Rectal smooth muscle tissue (tissue), 1 donor: Measurements from ENCODE around the gene FAM162A.

ENCODE experiments used
- H3K27ac ChIP-seq: one replicate; pipeline ENCODE4 v1.7.0; 2013; ENCODE audit warnings: low read depth, low read length, inconsistent platforms
- H3K27me3 ChIP-seq: one replicate; pipeline ENCODE4 v1.7.0; 2013; ENCODE audit warnings: low read length; ENCODE audit not compliant: control insufficient read depth, insufficient read depth
- H3K36me3 ChIP-seq: one replicate; pipeline ENCODE4 v1.7.0; 2013; ENCODE audit warnings: low read length; ENCODE audit not compliant: control insufficient read depth, insufficient read depth
- H3K4me1 ChIP-seq: one replicate; pipeline ENCODE4 v1.7.0; 2013; ENCODE audit warnings: low read length; ENCODE audit not compliant: control insufficient read depth, insufficient read depth
- H3K4me3 ChIP-seq: one replicate; pipeline ENCODE4 v1.7.0; 2013; ENCODE audit warnings: low read length
- H3K9ac ChIP-seq: one replicate; pipeline ENCODE4 v1.7.0; 2013; ENCODE audit warnings: low read length

The FAM162A gene

DNA sequence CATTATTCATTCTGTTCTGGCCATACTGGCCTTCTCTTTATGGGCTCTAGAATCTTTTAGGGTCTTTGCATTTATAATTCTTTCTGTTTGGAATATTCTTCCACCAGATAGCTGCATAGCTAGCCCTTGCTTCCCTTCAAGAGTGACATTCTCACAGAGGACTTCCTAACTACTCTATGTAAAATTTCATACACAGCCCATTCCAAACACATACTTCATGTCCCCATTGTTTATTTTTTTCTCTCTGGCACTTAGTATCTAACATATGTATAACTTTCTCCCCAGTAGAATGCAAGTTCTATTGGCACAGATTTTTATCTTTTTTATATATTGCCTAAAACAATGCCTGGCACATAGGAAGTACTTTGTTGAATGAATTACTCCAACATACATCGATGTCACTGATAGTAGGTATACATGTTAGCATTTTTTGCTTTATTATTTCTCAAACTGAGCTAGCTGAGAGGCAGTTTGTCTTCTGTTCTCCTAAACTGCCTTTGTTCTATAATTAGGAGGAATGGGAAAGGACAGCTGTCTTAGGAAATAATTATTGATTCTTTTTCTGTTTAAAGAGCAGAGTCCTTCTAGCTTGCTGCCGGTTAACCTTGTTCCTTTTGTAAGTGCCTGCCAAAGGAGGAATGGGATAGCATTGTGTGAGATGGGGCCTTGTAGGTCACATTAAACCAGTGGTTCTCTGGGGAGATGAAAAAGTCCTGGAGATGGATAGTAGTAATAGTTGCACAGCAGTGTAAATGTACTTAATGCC, 7.9 kb downstream of the FAM162A start:
- peaks cover 3% of the 10 kb centered on the region for H3K36me3 ChIP-seq
- no peaks in the 10 kb centered on the region for H3K27me3 ChIP-seq
- H3K4me1 ChIP-seq: peaks cover 5% of the 10 kb centered on the region
- H3K9ac ChIP-seq: no peak overlapping the region
- H3K4me3 ChIP-seq: no peak overlapping the region
- no peak overlapping the region for H3K27ac ChIP-seq

- Histone ChIP-seq H3K9ac (no peak overlapping the region), H3K4me3 (no peak overlapping the region), H3K27me3 (no peaks in the 10 kb centered on the region), H3K36me3 (peaks cover 3% of the 10 kb centered on the region), H3K4me1 (peaks cover 5% of the 10 kb centered on the region), H3K27ac (no peak overlapping the region)
Observed at GRCh38 chr3:122392868-122393844, 9.2 kb downstream of the FAM162A start.

- H3K36me3 ChIP-seq: peaks cover 3% of the 10 kb centered on the region
- H3K9ac ChIP-seq: no peak overlapping the region
- H3K4me3 ChIP-seq: no peak overlapping the region
- H3K4me1 ChIP-seq: peaks cover 5% of the 10 kb centered on the region
- no peak overlapping the region for H3K27ac ChIP-seq
- H3K27me3 ChIP-seq: no peaks in the 10 kb centered on the region
Observed at GRCh38 chr3:122394173-122394572, 10.2 kb downstream of the FAM162A start.

DNA sequence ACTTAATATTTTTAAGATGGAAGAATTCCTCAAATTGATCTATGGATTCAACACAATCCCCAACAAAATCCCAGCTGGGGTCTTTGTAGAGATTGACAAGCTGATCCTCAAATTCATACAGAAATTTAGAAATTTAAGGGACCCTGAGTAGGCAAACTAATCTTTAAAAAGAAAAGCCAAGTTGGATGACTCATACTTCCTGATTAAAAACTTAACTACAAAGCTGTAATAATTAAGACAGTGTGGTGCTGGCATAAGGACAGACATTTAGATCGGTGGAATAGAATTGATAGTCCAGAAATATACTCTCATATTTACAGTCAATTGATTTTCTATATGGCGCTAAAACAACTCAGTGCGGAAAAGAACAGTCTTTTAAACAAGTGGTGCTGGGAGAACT, 11.6 kb downstream of the FAM162A start:
- Histone ChIP-seq H3K9ac (no peak overlapping the region), H3K4me3 (no peak overlapping the region), H3K27ac (no peak overlapping the region), H3K27me3 (no peaks in the 10 kb centered on the region), H3K4me1 (peaks cover 5% of the 10 kb centered on the region), H3K36me3 (peaks cover 3% of the 10 kb centered on the region)

GRCh38 chr3:122396511-122396910, 12.5 kb downstream of the FAM162A start:
- no peaks in the 10 kb centered on the region for H3K27me3 ChIP-seq
- peaks cover 5% of the 10 kb centered on the region for H3K4me1 ChIP-seq
- H3K36me3 ChIP-seq: peaks cover 3% of the 10 kb centered on the region
- H3K27ac ChIP-seq: no peak overlapping the region
- no peak overlapping the region for H3K4me3 ChIP-seq
- no peak overlapping the region for H3K9ac ChIP-seq

GRCh38 chr3:122397201-122397600, 13.2 kb downstream of the FAM162A start:
- peaks cover 5% of the 10 kb centered on the region for H3K4me1 ChIP-seq
- H3K27me3 ChIP-seq: no peaks in the 10 kb centered on the region
- no peak overlapping the region for H3K4me3 ChIP-seq
- H3K27ac ChIP-seq: no peak overlapping the region
- H3K9ac ChIP-seq: no peak overlapping the region
- peaks cover 3% of the 10 kb centered on the region for H3K36me3 ChIP-seq

- Histone ChIP-seq H3K36me3 (peaks cover 14% of the 10 kb centered on the region), H3K27me3 (no peaks in the 10 kb centered on the region), H3K9ac (no peak overlapping the region), H3K27ac (no peak overlapping the region), H3K4me3 (no peak overlapping the region), H3K4me1 (no peaks in the 10 kb centered on the region)
Observed at GRCh38 chr3:122398920-122399319, 14.9 kb downstream of the FAM162A start.

DNA sequence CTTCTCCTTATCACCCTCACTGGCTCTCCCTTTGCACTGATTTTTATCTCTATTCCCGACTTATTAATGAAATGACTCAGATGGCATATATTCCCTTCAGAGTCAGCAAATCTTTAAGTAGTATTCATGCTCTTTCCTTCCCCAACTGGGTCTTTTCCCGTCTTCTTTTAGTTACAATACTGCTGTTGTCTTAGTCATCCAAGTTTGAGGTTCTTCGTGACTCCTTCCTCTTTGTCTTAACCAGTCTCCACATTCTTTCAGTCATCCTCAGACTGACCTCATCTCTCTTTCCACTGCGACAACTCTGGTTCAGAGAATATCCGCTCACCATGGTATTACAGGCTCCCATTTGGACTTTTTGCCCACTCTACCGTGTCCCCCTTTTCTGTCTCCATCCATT, 19.5 kb downstream of the FAM162A start:
- H3K27ac ChIP-seq: no peak overlapping the region
- peaks cover 25% of the 10 kb centered on the region for H3K36me3 ChIP-seq
- H3K4me1 ChIP-seq: no peaks in the 10 kb centered on the region
- H3K4me3 ChIP-seq: no peak overlapping the region
- no peaks in the 10 kb centered on the region for H3K27me3 ChIP-seq
- no peak overlapping the region for H3K9ac ChIP-seq

DNA sequence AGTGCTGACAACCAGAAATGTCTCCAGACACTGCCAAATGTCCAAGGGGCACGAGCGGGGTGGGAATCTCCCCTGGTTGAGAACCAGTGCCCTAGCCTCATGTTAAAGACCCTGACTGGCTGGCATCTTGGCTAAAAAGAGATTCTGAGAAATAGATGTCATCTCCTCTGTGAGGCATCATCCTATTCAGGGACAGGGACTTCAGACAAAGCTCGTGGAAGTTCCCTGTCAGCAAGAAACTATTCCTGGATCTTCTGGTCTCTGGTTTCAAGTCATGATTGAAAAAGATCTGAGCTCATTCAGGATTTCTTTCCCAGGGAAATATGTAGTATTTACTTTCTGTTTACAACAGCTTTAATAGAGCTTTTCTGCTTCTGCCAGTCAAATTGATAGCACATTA, 21.0 kb downstream of the FAM162A start:
- no peaks in the 10 kb centered on the region for H3K27me3 ChIP-seq
- H3K36me3 ChIP-seq: peaks cover 31% of the 10 kb centered on the region
- no peak overlapping the region for H3K27ac ChIP-seq

DNA sequence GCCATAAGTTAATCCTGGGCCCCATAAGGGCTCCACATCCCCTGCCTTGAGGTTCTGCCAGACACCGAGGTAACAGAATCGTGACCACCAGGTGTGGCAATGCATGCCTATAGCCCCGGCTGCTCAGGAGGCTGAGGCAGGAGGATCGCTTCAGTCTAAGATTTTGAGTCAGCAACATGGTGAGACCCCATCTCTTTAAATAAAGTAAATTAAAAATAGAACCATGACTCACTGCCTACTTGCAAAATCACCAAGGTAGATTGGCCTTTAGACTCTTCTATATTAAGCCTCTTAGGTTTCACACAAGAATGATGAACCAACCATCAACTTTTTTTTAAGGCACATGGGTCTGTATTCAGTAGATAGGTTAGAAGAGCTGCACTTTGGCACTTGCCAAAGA, 22.2 kb downstream of the FAM162A start:
- H3K4me3 ChIP-seq: no peak overlapping the region
- peaks cover 33% of the 10 kb centered on the region for H3K36me3 ChIP-seq
- no peak overlapping the region for H3K27ac ChIP-seq
- H3K9ac ChIP-seq: no peak overlapping the region
- no peaks in the 10 kb centered on the region for H3K4me1 ChIP-seq
- no peaks in the 10 kb centered on the region for H3K27me3 ChIP-seq

More for the DNA sequence above, 21.0 kb downstream of the FAM162A start:
- Histone ChIP-seq H3K4me1 (no peaks in the 10 kb centered on the region), H3K4me3 (no peak overlapping the region), H3K9ac (no peak overlapping the region)

GRCh38 chr3:122407946-122408345, 24.0 kb downstream of the FAM162A start:
- H3K27me3 ChIP-seq: no peaks in the 10 kb centered on the region
- H3K4me1 ChIP-seq: no peaks in the 10 kb centered on the region
- no peak overlapping the region for H3K4me3 ChIP-seq
- H3K36me3 ChIP-seq: peaks cover 31% of the 10 kb centered on the region
- no peak overlapping the region for H3K9ac ChIP-seq
- H3K27ac ChIP-seq: no peak overlapping the region

DNA sequence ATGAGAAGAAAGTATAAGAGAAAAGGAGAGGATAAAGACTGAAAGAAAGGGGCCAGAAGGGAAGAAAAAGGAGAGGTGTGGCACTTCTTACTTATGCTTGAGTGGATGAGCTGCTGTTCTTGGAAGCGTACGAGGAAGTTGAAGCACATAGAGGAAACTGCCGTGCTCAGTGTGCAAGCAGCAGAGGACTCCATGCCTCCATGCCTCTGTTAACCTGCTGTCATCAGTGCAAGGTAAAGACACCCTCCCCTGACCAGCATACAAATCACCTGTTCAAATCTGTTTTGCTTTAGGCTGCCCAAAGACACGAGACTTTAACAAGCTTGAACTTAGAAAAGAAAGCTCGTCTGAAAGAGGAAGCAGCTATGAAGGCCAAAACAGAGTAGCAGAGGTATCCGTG, 25.5 kb downstream of the FAM162A start:
- H3K36me3 ChIP-seq: peaks cover 23% of the 10 kb centered on the region
- no peaks in the 10 kb centered on the region for H3K4me1 ChIP-seq
- no peak overlapping the region for H3K27ac ChIP-seq
- no peak overlapping the region for H3K4me3 ChIP-seq
- H3K27me3 ChIP-seq: no peaks in the 10 kb centered on the region
- no peak overlapping the region for H3K9ac ChIP-seq
